ENCODE measurements around the gene INAVA. TPM values are rescaled to one million over a fixed set of nuclear protein-coding genes. Genes with fewer than 3 reads are reported as not detected.

The INAVA gene
- total and polyA plus RNA-seq, 4 donors, result 0.19 to 3.1 (median 0.50) TPM

DNA sequence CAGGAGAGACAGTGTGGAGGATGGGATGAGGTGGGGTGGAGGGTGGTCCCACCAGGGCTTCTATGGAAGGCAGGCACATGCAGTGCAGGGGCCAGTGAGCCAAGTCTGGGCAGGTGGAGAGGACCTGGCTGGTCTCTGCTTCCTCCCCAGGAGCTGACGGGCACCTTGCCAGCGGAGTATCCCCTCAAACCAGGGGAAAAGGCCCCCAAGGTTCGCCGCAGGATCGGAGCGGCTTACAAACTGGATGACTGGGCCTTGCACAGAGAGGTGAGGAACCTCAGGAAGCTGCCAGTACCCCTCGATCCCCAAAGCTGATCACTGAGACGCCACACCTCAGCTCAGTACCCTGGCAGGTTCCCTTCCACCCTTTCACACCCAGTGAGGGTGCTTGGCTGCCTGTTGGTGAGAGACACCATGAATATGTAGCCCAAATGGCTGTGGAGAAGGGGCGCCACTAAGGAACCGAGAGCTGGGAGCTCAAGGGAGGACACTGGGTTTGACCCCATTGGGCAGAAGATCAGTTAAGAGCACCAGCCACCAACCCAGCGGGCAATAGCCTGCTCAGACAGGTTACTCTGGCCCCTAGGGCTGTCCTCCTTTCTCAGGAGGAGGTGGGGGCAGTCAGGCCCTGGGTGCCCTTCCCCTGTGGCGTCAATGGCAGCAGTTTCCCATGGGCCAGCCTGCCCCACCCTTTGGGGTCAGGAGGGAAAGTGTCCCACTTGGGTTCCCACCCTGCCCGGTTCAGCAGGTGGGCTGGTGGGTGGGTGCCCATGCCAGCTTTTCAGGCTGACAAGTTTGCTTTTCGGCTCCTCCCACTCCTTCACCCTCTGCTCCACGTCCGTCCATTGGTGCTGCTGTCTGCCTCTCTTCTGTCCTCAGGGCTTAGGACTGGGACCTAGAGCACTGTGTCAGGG, 5.5 kb downstream of the INAVA start (continued):
- TF ChIP-seq ATF3 (IDR thresholded peaks at IDR 0.05) (no peak), YY1 (IDR thresholded peaks at IDR 0.05) (no peak), TAF1 (conservative IDR thresholded peaks at IDR 0.05) (no peak), RXRA (IDR thresholded peaks at IDR 0.05) (no peak)
- TF ChIP-seq, protein P1, sequence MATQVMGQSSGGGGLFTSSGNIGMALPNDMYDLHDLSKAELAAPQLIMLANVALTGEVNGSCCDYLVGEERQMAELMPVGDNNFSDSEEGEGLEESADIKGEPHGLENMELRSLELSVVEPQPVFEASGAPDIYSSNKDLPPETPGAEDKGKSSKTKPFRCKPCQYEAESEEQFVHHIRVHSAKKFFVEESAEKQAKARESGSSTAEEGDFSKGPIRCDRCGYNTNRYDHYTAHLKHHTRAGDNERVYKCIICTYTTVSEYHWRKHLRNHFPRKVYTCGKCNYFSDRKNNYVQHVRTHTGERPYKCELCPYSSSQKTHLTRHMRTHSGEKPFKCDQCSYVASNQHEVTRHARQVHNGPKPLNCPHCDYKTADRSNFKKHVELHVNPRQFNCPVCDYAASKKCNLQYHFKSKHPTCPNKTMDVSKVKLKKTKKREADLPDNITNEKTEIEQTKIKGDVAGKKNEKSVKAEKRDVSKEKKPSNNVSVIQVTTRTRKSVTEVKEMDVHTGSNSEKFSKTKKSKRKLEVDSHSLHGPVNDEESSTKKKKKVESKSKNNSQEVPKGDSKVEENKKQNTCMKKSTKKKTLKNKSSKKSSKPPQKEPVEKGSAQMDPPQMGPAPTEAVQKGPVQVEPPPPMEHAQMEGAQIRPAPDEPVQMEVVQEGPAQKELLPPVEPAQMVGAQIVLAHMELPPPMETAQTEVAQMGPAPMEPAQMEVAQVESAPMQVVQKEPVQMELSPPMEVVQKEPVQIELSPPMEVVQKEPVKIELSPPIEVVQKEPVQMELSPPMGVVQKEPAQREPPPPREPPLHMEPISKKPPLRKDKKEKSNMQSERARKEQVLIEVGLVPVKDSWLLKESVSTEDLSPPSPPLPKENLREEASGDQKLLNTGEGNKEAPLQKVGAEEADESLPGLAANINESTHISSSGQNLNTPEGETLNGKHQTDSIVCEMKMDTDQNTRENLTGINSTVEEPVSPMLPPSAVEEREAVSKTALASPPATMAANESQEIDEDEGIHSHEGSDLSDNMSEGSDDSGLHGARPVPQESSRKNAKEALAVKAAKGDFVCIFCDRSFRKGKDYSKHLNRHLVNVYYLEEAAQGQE (IDR thresholded peaks at IDR 0.05), result no peak

DNA sequence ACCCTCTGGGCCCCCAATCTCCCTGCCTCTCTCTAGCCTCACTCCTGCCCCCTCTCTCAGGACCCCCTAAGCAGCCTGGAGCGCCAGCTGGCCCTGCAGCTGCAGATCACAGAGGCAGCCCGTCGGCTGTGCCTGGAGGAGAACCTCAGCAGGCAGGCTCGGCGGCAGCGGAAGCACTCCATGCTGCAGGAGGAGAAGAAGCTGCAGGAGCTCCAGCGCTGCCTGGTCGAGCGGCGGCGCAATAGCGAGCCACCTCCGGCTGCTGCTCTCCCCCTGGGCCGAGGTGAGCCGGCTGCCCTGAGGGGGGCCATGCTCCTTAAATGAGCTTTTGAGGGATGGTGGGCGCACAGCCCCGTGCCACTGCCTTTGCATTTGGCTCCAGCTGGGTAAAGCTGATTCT, 6.2 kb downstream of the INAVA start:
- 95% methylated on average over 17 of the region's 17 CpGs for WGBS
- Histone ChIP-seq H3K27ac (ENCODE audit: low read depth in 1 of 2, low read length in 2 of 2) (no peak overlapping the region), H3K36me3 (ENCODE audit: control insufficient read depth in 4 of 4, insufficient read depth in 3 of 4, low read depth in 1 of 4, low read length in 3 of 4) (no peaks in the 10 kb centered on the region), H3K27me3 (ENCODE audit: control insufficient read depth in 4 of 4, insufficient read depth in 4 of 4, low read length in 3 of 4) (no peaks in the 10 kb centered on the region), H3K4me1 (ENCODE audit: control insufficient read depth in 4 of 4, insufficient read depth in 4 of 4, low read length in 3 of 4) (peaks cover 0 to 9% (median 7%) of the 10 kb centered on the region in 4 donors), H3K9ac (ENCODE audit: low read depth in 1 of 2, low read length in 2 of 2) (no peak overlapping the region), H3K9me3 (ENCODE audit: control insufficient read depth in 4 of 4, low read length in 3 of 4) (no peaks in the 10 kb centered on the region), H3K4me3 (ENCODE audit: low read depth in 1 of 3, low read length in 3 of 3) (no peak overlapping the region)
- DNase-seq (ENCODE audit: low spot score), result no peak
- no peak for TF ChIP-seq RAD21 (IDR thresholded peaks at IDR 0.05)
- no peak for TF ChIP-seq RXRA (IDR thresholded peaks at IDR 0.05)
- no peak for TF ChIP-seq HNF4A (conservative IDR thresholded peaks at IDR 0.05)
- no peak for TF ChIP-seq HNF4G (IDR thresholded peaks at IDR 0.05)
- TF ChIP-seq CTCF (IDR thresholded peaks at IDR 0.05; ENCODE audit: low read depth, low read length, missing input control), result no peak
- TF ChIP-seq TAF1 (conservative IDR thresholded peaks at IDR 0.05), result no peak
- TF ChIP-seq FOXA2 (IDR thresholded peaks at IDR 0.05), result no peak
- TF ChIP-seq GABPA (IDR thresholded peaks at IDR 0.05 in 1 of 2, conservative IDR thresholded peaks at IDR 0.05 in 1 of 2), result no peak
- TF ChIP-seq JUND (IDR thresholded peaks at IDR 0.05), result no peak
- TF ChIP-seq YY1 (IDR thresholded peaks at IDR 0.05), result no peak
- TF ChIP-seq SP1 (IDR thresholded peaks at IDR 0.05), result no peak
- TF ChIP-seq ATF3 (IDR thresholded peaks at IDR 0.05), result no peak
- TF ChIP-seq FOXA1 (IDR thresholded peaks at IDR 0.05), result no peak

Measured in liver (tissue), 9 donors.